Measurements from ENCODE around the gene ELAVL1. TPM values are rescaled to one million over a fixed set of nuclear protein-coding genes. Genes with fewer than 3 reads are reported as not detected.

ELAVL1 gene
- polyA plus RNA-seq, 1 of the 3 experiments (the other 2 are of a cell fraction): 49.6 TPM

- Histone ChIP-seq H3K27ac (ENCODE audit: low read depth in 2 of 2, low read length in 1 of 2) (no peak overlapping the region), H2AFZ (ENCODE audit: low read depth) (no peak overlapping the region), H3K9ac (no peak overlapping the region), H3F3A (replicated peaks; ENCODE audit: insufficient read depth) (peaks cover 8% of the 10 kb centered on the region), H3K79me2 (ENCODE audit: insufficient read depth) (peaks cover 24% of the 10 kb centered on the region; the same call in 1 of the 2 replicates), H3K4me2 (no peak overlapping the region), H4K20me1 (ENCODE audit: insufficient read depth) (peaks cover 33% of the 10 kb centered on the region), H3K9me2 (no peaks in the 10 kb centered on the region), H3K36me3 (replicated peaks in 1 of 2; ENCODE audit: control insufficient read depth in 1 of 2, insufficient read depth in 2 of 2, low read length in 1 of 2) (peaks cover 0 to 23% of the 10 kb centered on the region in 2 experiments), H3K9me3 (no peaks in the 10 kb centered on the region), H3K4me1 (ENCODE audit: control insufficient read depth in 1 of 2, insufficient read depth in 2 of 2, low read depth in 1 of 2, low read length in 1 of 2) (peaks cover 22 to 49% of the 10 kb centered on the region in 2 experiments; a peak in 3 of 4 replicates), H3K27me3 (ENCODE audit: insufficient read depth) (no peaks in the 10 kb centered on the region), H3K4me3 (ENCODE audit: low read depth in 2 of 2, low read length in 1 of 2) (no peak overlapping the region)
- no peak for DNase-seq
- ChIA-PET POLR2A (interaction anchor here (1.7 kb wide), 1 partner anchor 20 kb away, joined by 7 read pairs; the partner anchor contains the start of gene TIMM44), CTCF (interaction anchor here (0.7 to 1.9 kb wide), 5 partner anchors 18 to 70 kb away, joined by 3 to 5 read pairs (median 3); no protein-coding TSS in a partner anchor)
- TF ChIP-seq CTCF (IDR thresholded peaks at IDR 0.05) (no peak), GABPA (IDR thresholded peaks at IDR 0.05; ENCODE audit: low read depth) (no peak), MXI1 (IDR thresholded peaks at IDR 0.05; ENCODE audit: low read depth, low read length) (no peak), NRF1 (IDR thresholded peaks at IDR 0.05; ENCODE audit: low read depth, low read length) (no peak), JUND (IDR thresholded peaks at IDR 0.05) (no peak), TAF1 (IDR thresholded peaks at IDR 0.05; ENCODE audit: borderline replicate concordance, low read depth, low read length) (no peak), RCOR1 (IDR thresholded peaks at IDR 0.05; ENCODE audit: low read length) (no peak), RXRA (IDR thresholded peaks at IDR 0.05; ENCODE audit: borderline replicate concordance, low read depth) (no peak), RAD21 (IDR thresholded peaks at IDR 0.05; ENCODE audit: low read length) (no peak), REST (IDR thresholded peaks at IDR 0.05; ENCODE audit: low read depth, low read length) (no peak), SMC3 (IDR thresholded peaks at IDR 0.05; ENCODE audit: low read depth, low read length) (no peak), SIN3A (IDR thresholded peaks at IDR 0.05; ENCODE audit: borderline replicate concordance, low read depth, low read length) (no peak), CHD2 (IDR thresholded peaks at IDR 0.05; ENCODE audit: low read length, partially characterized antibody) (no peak)
- 93% methylated on average over 3 of the region's 8 CpGs for WGBS (ENCODE audit: low lambda C conversion rate)
Measured at GRCh38 chr19:7922836-7923195, 82.6 kb downstream of the ELAVL1 start.

Measured in SK-N-SH (cell line).